GM21786 (cell line): ENCODE data around the gene CUL2.
"Not testable (repeated sequence)": the region's sequence is repeated elsewhere in the genome, so short reads cannot be mapped to it uniquely, and the experiment has no call there.

Experiments
- ATAC-seq: cut with Tn5 transposase; IDR thresholded peaks from one replicate; pipeline ENCODE4 v1.9.1; 2021; ENCODE audit not compliant: unreplicated experiment

The CUL2 gene

GRCh38 chr10:35080261-35080660 is 9.9 kb downstream of the CUL2 start:
- not testable (repeated sequence) for ATAC-seq

- ATAC-seq, result no peak
Observed at GRCh38 chr10:35079763-35080162, 10.4 kb downstream of the CUL2 start.

- ATAC-seq, result no peak
Observed at GRCh38 chr10:35079265-35079664, 10.9 kb downstream of the CUL2 start.

GRCh38 chr10:35075228-35075627 is 14.9 kb downstream of the CUL2 start:
- no peak for ATAC-seq

GRCh38 chr10:35074266-35074665 is 15.9 kb downstream of the CUL2 start:
- no peak for ATAC-seq

GRCh38 chr10:35070521-35070920 is 19.6 kb downstream of the CUL2 start:
- ATAC-seq, result no peak

- ATAC-seq, result no peak
Observed at GRCh38 chr10:35063837-35064454, 26.2 kb downstream of the CUL2 start.

- no peak for ATAC-seq
Observed at GRCh38 chr10:35059481-35059880, 30.7 kb downstream of the CUL2 start.

- ATAC-seq, result no peak
Observed at GRCh38 chr10:35058686-35059085, 31.5 kb downstream of the CUL2 start.

GRCh38 chr10:35058134-35058533 is 32.0 kb downstream of the CUL2 start:
- ATAC-seq, result peak; percentile 69

- no peak for ATAC-seq
Observed at GRCh38 chr10:35056686-35057085, 33.5 kb downstream of the CUL2 start.

- ATAC-seq, result no peak
Observed at GRCh38 chr10:35056133-35056532, 34.0 kb downstream of the CUL2 start.

- no peak for ATAC-seq
Observed at GRCh38 chr10:35050568-35050967, 39.6 kb downstream of the CUL2 start.

GRCh38 chr10:35046074-35046473 is 44.1 kb downstream of the CUL2 start:
- ATAC-seq, result no peak

- not testable (repeated sequence) for ATAC-seq
Observed at GRCh38 chr10:35045275-35045674, 44.9 kb downstream of the CUL2 start.

- no peak for ATAC-seq
Observed at GRCh38 chr10:35043796-35044344, 46.3 kb downstream of the CUL2 start.

GRCh38 chr10:35042783-35043182 is 47.4 kb downstream of the CUL2 start:
- no peak for ATAC-seq

- ATAC-seq, result no peak
Observed at GRCh38 chr10:35041502-35041879, 48.6 kb downstream of the CUL2 start.

GRCh38 chr10:35040760-35041501 is 49.2 kb downstream of the CUL2 start:
- ATAC-seq, result no peak

- no peak for ATAC-seq
Observed at GRCh38 chr10:35037104-35037503, 53.0 kb downstream of the CUL2 start.

- ATAC-seq, result no peak
Observed at GRCh38 chr10:35035606-35036005, 54.5 kb downstream of the CUL2 start.

- no peak for ATAC-seq
Observed at GRCh38 chr10:35027567-35027966, 62.6 kb downstream of the CUL2 start.
